IPS-18c (cell line): ENCODE measurements around the gene OTUD5.
"Not testable (repeated sequence)": the region's sequence is repeated elsewhere in the genome, so short reads cannot be mapped to it uniquely, and the experiment has no call there.

ENCODE experiments used
- H3K4me3 ChIP-seq: 2 replicates; pipeline ENCODE4 v1.7.0; 2013; ENCODE audit warnings: low read depth, mild to moderate bottlenecking, low read length, moderate library complexity; ENCODE audit not compliant: insufficient read depth
- H3K9me3 ChIP-seq: one replicate; pipeline ENCODE4 v1.6.1; 2013; ENCODE audit warnings: mild to moderate bottlenecking, low read length, moderate library complexity; ENCODE audit not compliant: control insufficient read depth, insufficient read depth

Gene OTUD5

GRCh38 chrX:48957477-48957826 is at the start of gene OTUD5:
Gene OTUD5, minus strand, starts transcription at chrX:48957607. Its CDS starts 37 bp downstream, at chrX:48957570.
- Histone ChIP-seq H3K9me3 (peaks cover 5% of the 10 kb centered on the region), H3K4me3 (peak within 1 kb of the TSS; percentile 42)

- H3K4me3 ChIP-seq, result no peak overlapping the region
These were observed 46.3 kb upstream of the OTUD5 start for GRCh38 chrX:49003696-49004095.

GRCh38 chrX:49002091-49002935 is 44.9 kb upstream of the OTUD5 start, which contains the start of gene GRIPAP1:
Gene GRIPAP1, minus strand, starts transcription at chrX:49002264. Its CDS starts 35 bp downstream, at chrX:49002229.
- peaks cover 5% of the 10 kb centered on the region for H3K9me3 ChIP-seq
- peak within 1 kb of the TSS; percentile 76 for H3K4me3 ChIP-seq

More at GRCh38 chrX:49003696-49004095, 46.3 kb upstream of the OTUD5 start:
- H3K9me3 ChIP-seq, result peaks cover 5% of the 10 kb centered on the region

GRCh38 chrX:49001521-49002090 is 44.2 kb upstream of the OTUD5 start:
- Histone ChIP-seq H3K9me3 (peaks cover 5% of the 10 kb centered on the region), H3K4me3 (peak overlapping the region; percentile 76)

- peaks cover 5% of the 10 kb centered on the region for H3K9me3 ChIP-seq
- no peak overlapping the region for H3K4me3 ChIP-seq
These were observed 43.2 kb upstream of the OTUD5 start for GRCh38 chrX:49000636-49001035.

- H3K4me3 ChIP-seq, result no peak overlapping the region
These were observed 41.6 kb upstream of the OTUD5 start for GRCh38 chrX:48999030-48999429.

GRCh38 chrX:48998391-48998790 is 41.0 kb upstream of the OTUD5 start:
- H3K4me3 ChIP-seq, result no peak overlapping the region

More at GRCh38 chrX:48999030-48999429, 41.6 kb upstream of the OTUD5 start:
- peaks cover 10% of the 10 kb centered on the region for H3K9me3 ChIP-seq

GRCh38 chrX:48997865-48998264 is 40.5 kb upstream of the OTUD5 start:
- H3K9me3 ChIP-seq, result peaks cover 10% of the 10 kb centered on the region

More at GRCh38 chrX:48998391-48998790, 41.0 kb upstream of the OTUD5 start:
- H3K9me3 ChIP-seq, result peaks cover 8% of the 10 kb centered on the region

GRCh38 chrX:48997455-48997854 is 40.0 kb upstream of the OTUD5 start:
- peaks cover 10% of the 10 kb centered on the region for H3K9me3 ChIP-seq
- H3K4me3 ChIP-seq, result no peak overlapping the region

More at GRCh38 chrX:48997865-48998264, 40.5 kb upstream of the OTUD5 start:
- H3K4me3 ChIP-seq, result no peak overlapping the region

GRCh38 chrX:48996969-48997368 is 39.6 kb upstream of the OTUD5 start:
- Histone ChIP-seq H3K4me3 (no peak overlapping the region), H3K9me3 (peaks cover 10% of the 10 kb centered on the region)

- Histone ChIP-seq H3K4me3 (no peak overlapping the region), H3K9me3 (peaks cover 20% of the 10 kb centered on the region)
These were observed 34.9 kb upstream of the OTUD5 start for GRCh38 chrX:48992341-48992740.

GRCh38 chrX:48989483-48989882 is 32.1 kb upstream of the OTUD5 start:
- Histone ChIP-seq H3K4me3 (no peak overlapping the region), H3K9me3 (peaks cover 14% of the 10 kb centered on the region)

GRCh38 chrX:48983896-48984295 is 26.5 kb upstream of the OTUD5 start:
- no peak overlapping the region for H3K4me3 ChIP-seq
- peaks cover 9% of the 10 kb centered on the region for H3K9me3 ChIP-seq

GRCh38 chrX:48983081-48983480 is 25.7 kb upstream of the OTUD5 start:
- no peak overlapping the region for H3K4me3 ChIP-seq
- peaks cover 8% of the 10 kb centered on the region for H3K9me3 ChIP-seq

GRCh38 chrX:48981178-48981577 is 23.8 kb upstream of the OTUD5 start:
- H3K4me3 ChIP-seq, result no peak overlapping the region
- peaks cover 8% of the 10 kb centered on the region for H3K9me3 ChIP-seq

- not testable (repeated sequence) for H3K9me3 ChIP-seq, H3K4me3 ChIP-seq
These were observed 22.9 kb upstream of the OTUD5 start for GRCh38 chrX:48980341-48980740.

- no peak overlapping the region for H3K4me3 ChIP-seq
These were observed 20.8 kb upstream of the OTUD5 start for GRCh38 chrX:48978226-48978625.

GRCh38 chrX:48976086-48976485 is 18.7 kb upstream of the OTUD5 start:
- peaks cover 10% of the 10 kb centered on the region for H3K9me3 ChIP-seq
- no peak overlapping the region for H3K4me3 ChIP-seq

More at GRCh38 chrX:48978226-48978625, 20.8 kb upstream of the OTUD5 start:
- peaks cover 12% of the 10 kb centered on the region for H3K9me3 ChIP-seq
